HCT116 (cell line): ENCODE measurements around the gene INPP1.

ENCODE experiments used
- CEBPB ChIP-seq: IDR thresholded peaks from 2 replicates; pipeline ENCODE4 v1.6.1; 2012; ENCODE audit warnings: low read depth
- CTCF ChIP-seq, 3 experiments: fragments of 200-600 bp in 1 of 3; sonication (generic) in 1 of 3; IDR thresholded peaks in 2 of 3; conservative IDR thresholded peaks in 1 of 3; 2 replicates each; pipeline ENCODE4 v1.5.1; 2012 to 2017; ENCODE audit warnings: low read depth in 2 of 3, low read length in 2 of 3, antibody characterized with exemption in 1 of 3, borderline replicate concordance in 1 of 3, control low read depth in 1 of 3, mild to moderate bottlenecking in 1 of 3, mixed read lengths in 1 of 3, mixed run types in 1 of 3, moderate library complexity in 1 of 3; ENCODE audit not compliant: insufficient read depth in 1 of 3
- EZH2 ChIP-seq: fragments of 200-600 bp; sonication (generic); IDR thresholded peaks from 2 replicates; pipeline ENCODE4 v1.6.1; 2017; ENCODE audit warnings: antibody characterized with exemption, mixed run types
- JUND ChIP-seq: IDR thresholded peaks from 2 replicates; pipeline ENCODE4 v1.6.1; 2012
- POLR2A ChIP-seq: IDR thresholded peaks from 2 replicates; pipeline ENCODE4 v1.7.0; 2011; ENCODE audit warnings: borderline replicate concordance; ENCODE audit not compliant: insufficient read depth, insufficient read length; ENCODE audit errors: extremely low read depth
- POLR2AphosphoS5 ChIP-seq: IDR thresholded peaks from 2 replicates; pipeline ENCODE4 v1.6.1; 2011; ENCODE audit warnings: mild to moderate bottlenecking, low read depth, low read length, moderate library complexity
- RAD21 ChIP-seq: IDR thresholded peaks from 2 replicates; pipeline ENCODE4 v1.6.1; 2012; ENCODE audit warnings: low read depth, mild to moderate bottlenecking
- SIN3A ChIP-seq: IDR thresholded peaks from 2 replicates; pipeline ENCODE4 v1.6.1; 2012; ENCODE audit warnings: low read depth
- TCF7L2 ChIP-seq: IDR thresholded peaks from 2 replicates; pipeline ENCODE4 v1.7.0; 2011; ENCODE audit warnings: borderline replicate concordance, inconsistent platforms; ENCODE audit not compliant: insufficient read depth, insufficient read length; ENCODE audit errors: extremely low read depth
- YY1 ChIP-seq: IDR thresholded peaks from 2 replicates; pipeline ENCODE4 v1.6.1; 2011; ENCODE audit warnings: low read length, low read depth, moderate library complexity, mild to moderate bottlenecking; ENCODE audit not compliant: insufficient replicate concordance; ENCODE audit errors: extremely low read depth
- TF ChIP-seq, protein P1 (sequence below): IDR thresholded peaks from 2 replicates; pipeline ENCODE4 v1.6.1; 2012; ENCODE audit warnings: low read depth

GRCh38 chr2:190318931-190319554 is 24.3 kb upstream of the INPP1 start:
- TF ChIP-seq EZH2 (no peak), POLR2A (no peak), YY1 (no peak), CEBPB (no peak), CTCF (IDR thresholded peaks at IDR 0.05 in 2 of 3, conservative IDR thresholded peaks at IDR 0.05 in 1 of 3; ENCODE audit: borderline replicate concordance in 1 of 3, insufficient read depth in 1 of 3, low read depth in 2 of 3, low read length in 2 of 3) (no peak), RAD21 (no peak), TCF7L2 (no peak), SIN3A (no peak), POLR2AphosphoS5 (no peak), JUND (no peak)
- TF ChIP-seq, protein P1, sequence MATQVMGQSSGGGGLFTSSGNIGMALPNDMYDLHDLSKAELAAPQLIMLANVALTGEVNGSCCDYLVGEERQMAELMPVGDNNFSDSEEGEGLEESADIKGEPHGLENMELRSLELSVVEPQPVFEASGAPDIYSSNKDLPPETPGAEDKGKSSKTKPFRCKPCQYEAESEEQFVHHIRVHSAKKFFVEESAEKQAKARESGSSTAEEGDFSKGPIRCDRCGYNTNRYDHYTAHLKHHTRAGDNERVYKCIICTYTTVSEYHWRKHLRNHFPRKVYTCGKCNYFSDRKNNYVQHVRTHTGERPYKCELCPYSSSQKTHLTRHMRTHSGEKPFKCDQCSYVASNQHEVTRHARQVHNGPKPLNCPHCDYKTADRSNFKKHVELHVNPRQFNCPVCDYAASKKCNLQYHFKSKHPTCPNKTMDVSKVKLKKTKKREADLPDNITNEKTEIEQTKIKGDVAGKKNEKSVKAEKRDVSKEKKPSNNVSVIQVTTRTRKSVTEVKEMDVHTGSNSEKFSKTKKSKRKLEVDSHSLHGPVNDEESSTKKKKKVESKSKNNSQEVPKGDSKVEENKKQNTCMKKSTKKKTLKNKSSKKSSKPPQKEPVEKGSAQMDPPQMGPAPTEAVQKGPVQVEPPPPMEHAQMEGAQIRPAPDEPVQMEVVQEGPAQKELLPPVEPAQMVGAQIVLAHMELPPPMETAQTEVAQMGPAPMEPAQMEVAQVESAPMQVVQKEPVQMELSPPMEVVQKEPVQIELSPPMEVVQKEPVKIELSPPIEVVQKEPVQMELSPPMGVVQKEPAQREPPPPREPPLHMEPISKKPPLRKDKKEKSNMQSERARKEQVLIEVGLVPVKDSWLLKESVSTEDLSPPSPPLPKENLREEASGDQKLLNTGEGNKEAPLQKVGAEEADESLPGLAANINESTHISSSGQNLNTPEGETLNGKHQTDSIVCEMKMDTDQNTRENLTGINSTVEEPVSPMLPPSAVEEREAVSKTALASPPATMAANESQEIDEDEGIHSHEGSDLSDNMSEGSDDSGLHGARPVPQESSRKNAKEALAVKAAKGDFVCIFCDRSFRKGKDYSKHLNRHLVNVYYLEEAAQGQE = no peak
